Measurements from ENCODE around the gene POLR2M.

Gene POLR2M

GRCh38 chr15:57751177-57751800 lies 44.8 kb downstream of the POLR2M start:
- no peak for TF ChIP-seq FOXP2 (optimal IDR thresholded peaks at IDR 0.05; ENCODE audit: borderline replicate concordance, extremely low read depth, extremely low read length, insufficient read depth)
- TF ChIP-seq REST (IDR thresholded peaks at IDR 0.05; ENCODE audit: insufficient read depth in 1 of 2, low read depth in 2 of 2, low read length in 2 of 2), result no peak
- no peak for TF ChIP-seq TAF1 (IDR thresholded peaks at IDR 0.05; ENCODE audit: borderline replicate concordance, insufficient read depth, low read length)
- TF ChIP-seq SIN3A (IDR thresholded peaks at IDR 0.05; ENCODE audit: borderline replicate concordance, insufficient read depth, low read length), result no peak
- TF ChIP-seq POLR2AphosphoS5 (IDR thresholded peaks at IDR 0.05; ENCODE audit: low read depth, low read length), result no peak

GRCh38 chr15:57752436-57752835 lies 45.9 kb downstream of the POLR2M start:
- no peak for TF ChIP-seq POLR2AphosphoS5 (IDR thresholded peaks at IDR 0.05; ENCODE audit: low read depth, low read length)
- no peak for TF ChIP-seq SIN3A (IDR thresholded peaks at IDR 0.05; ENCODE audit: borderline replicate concordance, insufficient read depth, low read length)
- TF ChIP-seq TAF1 (IDR thresholded peaks at IDR 0.05; ENCODE audit: borderline replicate concordance, insufficient read depth, low read length), result no peak
- TF ChIP-seq FOXP2 (optimal IDR thresholded peaks at IDR 0.05; ENCODE audit: borderline replicate concordance, extremely low read depth, extremely low read length, insufficient read depth), result no peak

- TF ChIP-seq POLR2AphosphoS5 (IDR thresholded peaks at IDR 0.05; ENCODE audit: low read depth, low read length) (no peak), TAF1 (IDR thresholded peaks at IDR 0.05; ENCODE audit: borderline replicate concordance, insufficient read depth, low read length) (no peak), SIN3A (IDR thresholded peaks at IDR 0.05; ENCODE audit: borderline replicate concordance, insufficient read depth, low read length) (no peak), FOXP2 (optimal IDR thresholded peaks at IDR 0.05; ENCODE audit: borderline replicate concordance, extremely low read depth, extremely low read length, insufficient read depth) (no peak), REST (IDR thresholded peaks at IDR 0.05; ENCODE audit: insufficient read depth in 1 of 2, low read depth in 2 of 2, low read length in 2 of 2) (no peak)
Measured at GRCh38 chr15:57752840-57753239, 46.3 kb downstream of the POLR2M start.

- TF ChIP-seq TAF1 (IDR thresholded peaks at IDR 0.05; ENCODE audit: borderline replicate concordance, insufficient read depth, low read length) (no peak), SIN3A (IDR thresholded peaks at IDR 0.05; ENCODE audit: borderline replicate concordance, insufficient read depth, low read length) (no peak)
Measured at GRCh38 chr15:57756466-57756865, 50.0 kb downstream of the POLR2M start.

- TF ChIP-seq POLR2AphosphoS5 (IDR thresholded peaks at IDR 0.05; ENCODE audit: low read depth, low read length) (no peak), SIN3A (IDR thresholded peaks at IDR 0.05; ENCODE audit: borderline replicate concordance, insufficient read depth, low read length) (no peak), TAF1 (IDR thresholded peaks at IDR 0.05; ENCODE audit: borderline replicate concordance, insufficient read depth, low read length) (no peak)
Measured at GRCh38 chr15:57758560-57758959, 52.0 kb downstream of the POLR2M start.

GRCh38 chr15:57761562-57761961 lies 55.0 kb downstream of the POLR2M start:
- TF ChIP-seq FOXP2 (optimal IDR thresholded peaks at IDR 0.05; ENCODE audit: borderline replicate concordance, extremely low read depth, extremely low read length, insufficient read depth) (no peak), REST (IDR thresholded peaks at IDR 0.05; ENCODE audit: insufficient read depth in 1 of 2, low read depth in 2 of 2, low read length in 2 of 2) (no peak), POLR2AphosphoS5 (IDR thresholded peaks at IDR 0.05; ENCODE audit: low read depth, low read length) (no peak), SIN3A (IDR thresholded peaks at IDR 0.05; ENCODE audit: borderline replicate concordance, insufficient read depth, low read length) (no peak), TAF1 (IDR thresholded peaks at IDR 0.05; ENCODE audit: borderline replicate concordance, insufficient read depth, low read length) (no peak)

Data from PFSK-1 (cell line).